ENCODE measurements around the gene ANKRD12.

Gene ANKRD12

DNA sequence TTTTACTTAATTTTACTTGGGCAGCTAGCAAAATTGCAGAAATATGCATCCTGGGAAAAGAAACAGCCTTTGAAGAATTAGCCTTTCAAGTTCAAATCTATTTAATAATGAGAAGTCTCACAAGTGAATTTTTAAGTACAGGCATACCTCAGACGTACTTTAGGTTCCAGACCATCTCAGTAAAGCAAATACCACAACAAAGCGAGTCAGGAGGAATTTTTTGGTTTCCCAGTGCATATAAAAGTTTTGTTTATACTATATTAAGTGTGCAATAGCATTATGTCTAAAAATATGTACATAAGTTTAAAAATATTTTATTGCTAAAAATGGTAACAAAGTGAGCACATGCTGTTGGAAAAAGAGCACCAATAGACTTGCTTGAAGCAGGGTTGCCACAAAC, 147.2 kb downstream of the ANKRD12 start:
- DNase-seq (ENCODE audit: low spot score in 2 of 2) = no peak
- H3K4me1 Mint-ChIP-seq = no peaks in the 10 kb centered on the region
- H3K36me3 Mint-ChIP-seq = peaks cover 51% of the 10 kb centered on the region
- no peak overlapping the region for H3K27ac Mint-ChIP-seq
- ATAC-seq = no peak
- H3K4me3 Mint-ChIP-seq = no peak overlapping the region
- H3K9me3 Mint-ChIP-seq = no peaks in the 10 kb centered on the region

DNA sequence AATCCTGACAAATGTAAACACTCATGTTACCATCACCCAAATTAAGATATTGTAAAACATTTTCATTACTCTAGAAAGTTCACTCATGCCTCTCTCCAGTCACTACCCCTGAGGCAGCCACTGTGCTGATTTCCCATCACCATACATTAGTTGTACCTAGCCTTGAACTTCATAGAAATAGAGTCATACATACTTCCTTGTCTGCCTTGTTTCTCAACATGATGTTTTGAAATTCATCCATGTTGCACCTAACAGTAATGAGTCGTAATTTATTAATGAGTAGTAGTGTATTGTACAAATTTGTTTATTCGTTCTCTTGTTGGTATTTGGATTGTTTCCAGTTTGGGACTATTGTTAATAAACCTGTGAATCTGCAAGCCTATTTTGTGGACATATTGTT, 149.0 kb downstream of the ANKRD12 start:
- no peak overlapping the region for H3K27ac Mint-ChIP-seq
- peaks cover 33% of the 10 kb centered on the region for H3K36me3 Mint-ChIP-seq
- no peak overlapping the region for H3K4me3 Mint-ChIP-seq
- no peak for ATAC-seq
- no peaks in the 10 kb centered on the region for H3K9me3 Mint-ChIP-seq
- H3K4me1 Mint-ChIP-seq = no peaks in the 10 kb centered on the region
- DNase-seq (ENCODE audit: low spot score in 2 of 2) = no peak

DNA sequence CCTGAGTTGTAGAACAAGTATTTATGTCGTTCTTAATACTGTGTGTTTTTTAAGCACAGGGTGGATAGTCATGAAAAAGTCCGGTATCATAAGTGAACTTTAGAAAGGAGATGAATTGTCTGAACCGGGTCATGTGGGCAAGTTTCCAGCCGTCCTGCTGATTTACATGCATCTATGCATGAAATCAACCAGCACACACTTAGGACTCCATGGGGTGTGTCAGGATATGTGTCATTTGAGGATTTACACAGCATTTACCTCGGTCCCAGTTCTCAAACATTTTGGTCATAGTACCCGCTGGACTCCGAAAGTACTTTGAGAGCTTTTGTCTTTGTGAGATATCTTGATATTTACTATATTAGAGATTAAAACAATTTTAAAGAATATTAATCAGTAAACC, 150.5 kb downstream of the ANKRD12 start:
- H3K4me3 Mint-ChIP-seq = no peak overlapping the region
- H3K27ac Mint-ChIP-seq = no peak overlapping the region
- ATAC-seq (no peak), DNase-seq (ENCODE audit: low spot score in 2 of 2) (no peak)
- H3K36me3 Mint-ChIP-seq = peaks cover 19% of the 10 kb centered on the region
- H3K9me3 Mint-ChIP-seq = peaks cover 2% of the 10 kb centered on the region
- no peaks in the 10 kb centered on the region for H3K4me1 Mint-ChIP-seq

DNA sequence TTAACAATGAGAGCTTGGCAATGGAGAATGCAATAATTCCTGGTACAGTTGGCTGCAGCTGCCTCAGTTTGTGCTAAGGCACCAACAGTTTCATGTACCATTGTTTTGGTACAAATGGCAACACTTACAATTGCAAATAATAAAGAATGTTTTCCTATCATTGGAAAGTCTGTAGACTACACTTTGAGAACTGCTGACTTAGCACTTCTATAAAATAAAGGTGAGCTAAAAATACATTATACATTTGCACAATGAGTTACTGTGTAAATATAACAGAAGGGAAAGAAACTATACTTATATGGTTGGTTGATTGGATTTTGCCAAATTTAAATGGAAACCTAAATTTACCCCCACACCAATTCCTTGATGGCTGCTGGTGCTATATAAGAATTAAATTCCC, 153.1 kb downstream of the ANKRD12 start:
- H3K27ac Mint-ChIP-seq = peak overlapping the region; percentile 39
- H3K9me3 Mint-ChIP-seq = peaks cover 2% of the 10 kb centered on the region
- no peaks in the 10 kb centered on the region for H3K4me1 Mint-ChIP-seq
- H3K4me3 Mint-ChIP-seq = no peak overlapping the region
- ATAC-seq (no peak), DNase-seq (ENCODE audit: low spot score in 2 of 2) (no peak)
- no peaks in the 10 kb centered on the region for H3K36me3 Mint-ChIP-seq

DNA sequence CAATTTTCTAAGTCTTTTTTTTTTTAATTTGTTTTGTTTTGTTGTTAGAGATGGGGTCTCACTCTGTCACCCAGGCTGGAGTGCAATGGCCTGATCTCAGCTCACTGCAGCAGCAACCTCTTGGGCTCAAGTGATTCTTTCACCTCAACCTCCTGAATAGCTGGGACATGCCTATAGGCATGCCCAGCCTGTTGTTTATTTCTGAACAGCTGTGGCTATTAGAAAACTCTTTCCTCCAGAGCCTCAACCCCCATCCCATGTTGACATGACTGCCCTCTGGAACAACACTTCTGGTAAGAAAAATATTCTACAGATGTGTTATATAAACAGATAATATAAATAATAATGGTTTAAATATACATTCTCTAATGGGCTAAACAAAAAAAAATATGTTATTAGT, 153.6 kb downstream of the ANKRD12 start:
- Mint-ChIP-seq H3K4me1 (no peaks in the 10 kb centered on the region), H3K9me3 (peaks cover 4% of the 10 kb centered on the region)

DNA sequence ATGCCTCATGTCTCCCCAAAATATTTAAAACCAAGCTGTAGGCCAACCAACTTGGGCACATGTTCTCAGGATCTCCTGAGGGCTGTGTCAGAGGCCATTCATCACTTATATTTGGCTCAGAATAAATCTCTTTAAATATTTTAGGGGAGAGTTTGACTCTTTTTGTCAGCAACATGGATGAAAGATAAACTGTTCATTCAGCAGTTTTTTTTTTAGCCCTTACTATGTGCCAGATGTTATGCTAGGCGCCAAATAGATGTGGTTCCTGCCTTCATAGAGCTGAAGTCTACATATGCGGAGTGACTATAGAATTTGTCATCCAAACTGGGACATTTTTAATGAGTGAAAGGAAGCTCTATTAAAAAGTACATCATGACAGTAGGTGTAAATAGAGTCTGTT, 155.5 kb downstream of the ANKRD12 start:
- Mint-ChIP-seq H3K4me3 (no peak overlapping the region), H3K4me1 (no peaks in the 10 kb centered on the region), H3K9me3 (peaks cover 4% of the 10 kb centered on the region), H3K36me3 (no peaks in the 10 kb centered on the region), H3K27ac (no peak overlapping the region)
- ATAC-seq (no peak), DNase-seq (ENCODE audit: low spot score in 2 of 2) (no peak)

More for the DNA sequence above, 153.6 kb downstream of the ANKRD12 start:
- ATAC-seq (no peak), DNase-seq (ENCODE audit: low spot score in 2 of 2) (no peak)
- Mint-ChIP-seq H3K4me3 (no peak overlapping the region), H3K36me3 (no peaks in the 10 kb centered on the region), H3K27ac (peak overlapping the region; percentile 39)

DNA sequence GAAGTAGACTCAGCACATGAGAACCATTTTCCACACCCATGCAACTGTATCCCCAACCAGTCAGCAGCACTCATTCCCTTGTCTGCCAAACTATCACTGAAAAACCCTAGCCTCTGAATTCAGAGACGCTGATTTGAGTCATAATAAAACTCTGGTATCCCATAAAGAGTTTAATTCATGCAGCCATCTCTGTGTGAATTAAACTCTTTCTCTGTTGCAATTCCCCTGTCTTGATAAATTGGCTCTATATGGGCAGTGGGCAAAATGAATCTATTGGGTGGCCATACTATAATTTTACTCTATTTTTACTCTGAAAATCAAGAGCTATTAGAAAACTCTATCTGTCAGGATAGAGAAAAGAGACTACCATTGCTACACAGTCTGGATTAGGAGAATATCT, 157.4 kb downstream of the ANKRD12 start:
- Mint-ChIP-seq H3K4me1 (no peaks in the 10 kb centered on the region), H3K36me3 (no peaks in the 10 kb centered on the region), H3K9me3 (peaks cover 4% of the 10 kb centered on the region), H3K4me3 (no peak overlapping the region), H3K27ac (no peak overlapping the region)
- ATAC-seq (no peak), DNase-seq (ENCODE audit: low spot score in 2 of 2) (no peak)

DNA sequence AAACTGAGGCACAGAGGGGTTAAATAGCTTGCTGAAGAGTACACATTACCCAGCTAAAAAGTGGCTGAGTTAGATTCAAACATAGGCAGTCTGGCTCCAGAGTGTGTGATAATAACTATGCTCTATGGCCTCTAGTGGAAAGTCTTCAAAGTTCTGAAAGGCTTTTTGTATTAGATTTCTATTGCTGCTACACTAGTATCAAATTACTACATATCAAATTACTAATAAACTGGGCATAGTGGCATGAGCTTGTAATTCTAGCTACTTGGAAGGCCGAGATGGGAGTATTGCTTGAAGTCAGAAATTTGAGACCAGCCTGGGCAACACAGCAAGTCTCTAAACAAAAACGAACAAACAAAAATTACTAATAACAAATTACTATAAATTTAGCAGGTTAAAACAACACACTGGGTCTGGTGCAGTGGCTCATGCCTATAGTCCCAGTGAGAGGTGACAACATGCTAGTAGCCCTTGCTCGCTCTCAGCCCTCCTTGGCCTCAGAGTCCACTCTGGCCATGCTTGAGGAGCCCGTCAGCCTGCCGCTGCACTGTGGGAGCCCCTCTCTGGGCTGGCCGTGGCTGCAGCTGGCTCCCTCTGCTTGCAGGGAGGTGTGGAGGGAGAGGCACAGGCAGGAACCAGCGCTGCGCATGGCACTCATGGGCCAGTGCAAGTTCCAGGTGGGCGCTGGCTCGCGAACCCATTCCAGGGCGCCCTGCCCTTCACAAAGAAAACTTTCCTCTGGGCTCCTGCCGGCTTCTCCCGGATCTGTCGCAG, 159.8 kb downstream of the ANKRD12 start:
- Mint-ChIP-seq H3K4me3 (no peak overlapping the region), H3K9me3 (peaks cover 4% of the 10 kb centered on the region), H3K4me1 (no peaks in the 10 kb centered on the region), H3K36me3 (no peaks in the 10 kb centered on the region), H3K27ac (no peak overlapping the region)
- no peak for DNase-seq (ENCODE audit: low spot score in 2 of 2)
- no peak for ATAC-seq

DNA sequence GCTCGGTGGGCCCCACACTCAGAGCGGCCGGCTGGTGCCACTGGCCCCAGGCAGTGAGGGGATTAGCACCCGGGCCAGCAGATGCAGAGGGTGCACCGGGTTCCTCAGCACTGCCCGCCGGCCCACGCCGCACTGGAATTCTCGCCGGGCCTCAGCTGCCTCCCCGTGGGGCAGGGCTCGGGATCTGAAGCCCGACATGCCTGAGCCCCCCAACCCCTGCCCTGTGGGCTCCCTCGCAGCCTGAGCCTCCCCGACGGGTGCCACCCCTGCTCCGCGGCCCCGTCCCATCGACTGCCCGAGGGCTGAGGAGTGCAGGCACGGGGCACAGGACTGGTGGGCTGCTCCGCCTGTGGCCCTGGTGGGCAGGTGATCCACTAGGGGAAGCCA, 160.4 kb downstream of the ANKRD12 start:
- DNase-seq (ENCODE audit: low spot score in 2 of 2) (no peak), ATAC-seq (no peak)
- Mint-ChIP-seq H3K4me1 (no peaks in the 10 kb centered on the region), H3K36me3 (no peaks in the 10 kb centered on the region), H3K4me3 (no peak overlapping the region), H3K9me3 (peaks cover 2% of the 10 kb centered on the region), H3K27ac (no peak overlapping the region)

DNA sequence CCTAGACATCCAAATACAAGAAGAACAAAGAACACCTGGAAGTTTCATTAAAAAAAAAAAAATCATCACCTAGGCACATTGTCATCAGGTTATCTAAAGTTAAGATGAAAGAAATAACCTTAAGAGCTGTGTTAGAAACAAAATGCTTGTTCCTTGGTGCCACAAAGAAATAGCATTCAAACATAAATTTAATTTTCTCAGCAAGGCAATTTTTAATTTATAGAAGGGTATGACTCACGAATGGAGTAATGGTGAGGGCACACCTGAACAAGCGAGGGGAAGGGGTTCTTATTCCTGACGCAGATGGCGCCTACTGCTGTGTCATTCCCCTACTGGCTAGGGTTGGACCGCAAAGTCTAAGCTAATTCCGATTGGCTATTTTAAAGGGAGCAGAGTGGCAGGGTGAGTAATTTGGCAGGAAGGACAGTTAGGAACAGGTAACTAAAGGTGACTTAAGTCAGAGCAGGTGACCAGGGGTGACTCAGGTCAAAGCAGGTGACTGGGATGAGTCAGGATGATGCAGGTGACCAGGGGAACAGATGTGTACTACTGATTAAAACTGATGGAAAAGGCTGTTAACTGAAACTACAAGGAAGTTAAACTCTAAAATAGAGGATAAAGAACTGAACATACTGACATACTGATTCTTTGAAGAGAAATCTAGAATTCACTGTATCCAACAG, 167.9 kb downstream of the ANKRD12 start:
- DNase-seq (ENCODE audit: low spot score in 2 of 2) = no peak
- peaks cover 29% of the 10 kb centered on the region for H3K9me3 Mint-ChIP-seq
- no peak for ATAC-seq

DNA sequence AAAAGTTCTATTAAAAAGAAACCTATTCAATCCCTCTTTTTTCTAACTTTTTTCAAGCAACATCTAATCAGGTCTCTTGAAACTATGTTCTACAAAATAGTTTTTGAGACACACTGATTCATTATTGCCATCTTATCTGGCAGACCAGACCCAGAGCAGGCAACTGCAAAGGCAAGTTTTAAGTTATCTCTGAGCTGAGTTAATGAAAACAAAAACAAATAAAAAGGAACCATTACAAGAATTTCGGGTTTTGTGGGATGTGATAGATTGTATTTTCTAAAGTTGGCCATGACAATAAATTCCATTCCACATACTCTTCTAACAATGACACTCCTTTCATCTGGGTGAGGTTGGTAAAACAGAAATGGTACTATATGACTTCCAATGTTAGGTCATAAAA, 182.8 kb downstream of the ANKRD12 start:
- H3K4me1 Mint-ChIP-seq = no peaks in the 10 kb centered on the region

More for the DNA sequence above, 167.9 kb downstream of the ANKRD12 start:
- Mint-ChIP-seq H3K36me3 (no peaks in the 10 kb centered on the region), H3K4me1 (no peaks in the 10 kb centered on the region), H3K27ac (no peak overlapping the region), H3K4me3 (no peak overlapping the region)

DNA sequence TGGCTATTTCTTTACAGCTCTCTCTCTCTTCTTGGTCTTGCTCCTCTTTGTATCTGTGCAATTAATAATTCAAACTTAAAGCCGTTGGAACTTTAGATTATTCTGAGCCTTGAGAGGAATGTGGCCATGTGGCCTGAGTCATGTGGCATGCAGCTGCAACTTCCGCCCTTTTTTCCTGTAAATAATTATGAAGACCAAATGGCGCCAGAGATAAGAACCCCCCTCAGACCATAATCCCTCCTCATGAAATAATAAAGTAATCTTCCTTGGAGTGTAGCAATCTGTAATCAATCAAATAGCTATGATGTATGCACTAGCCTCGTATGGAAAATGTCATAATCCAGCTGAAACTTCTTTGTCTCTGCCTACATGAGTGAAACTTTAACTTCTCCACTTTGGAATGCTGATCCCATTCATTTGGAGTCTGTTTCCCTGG, 184.5 kb downstream of the ANKRD12 start:
- H3K4me1 Mint-ChIP-seq = no peaks in the 10 kb centered on the region
- DNase-seq (ENCODE audit: low spot score in 2 of 2) (no peak), ATAC-seq (no peak)
- peaks cover 3% of the 10 kb centered on the region for H3K9me3 Mint-ChIP-seq
- H3K27ac Mint-ChIP-seq = no peak overlapping the region
- H3K36me3 Mint-ChIP-seq = no peaks in the 10 kb centered on the region
- no peak overlapping the region for H3K4me3 Mint-ChIP-seq

More for the DNA sequence above, 182.8 kb downstream of the ANKRD12 start:
- H3K36me3 Mint-ChIP-seq = no peaks in the 10 kb centered on the region
- ATAC-seq (no peak), DNase-seq (ENCODE audit: low spot score in 2 of 2) (no peak)
- peaks cover 3% of the 10 kb centered on the region for H3K9me3 Mint-ChIP-seq
- no peak overlapping the region for H3K4me3 Mint-ChIP-seq
- H3K27ac Mint-ChIP-seq = no peak overlapping the region

DNA sequence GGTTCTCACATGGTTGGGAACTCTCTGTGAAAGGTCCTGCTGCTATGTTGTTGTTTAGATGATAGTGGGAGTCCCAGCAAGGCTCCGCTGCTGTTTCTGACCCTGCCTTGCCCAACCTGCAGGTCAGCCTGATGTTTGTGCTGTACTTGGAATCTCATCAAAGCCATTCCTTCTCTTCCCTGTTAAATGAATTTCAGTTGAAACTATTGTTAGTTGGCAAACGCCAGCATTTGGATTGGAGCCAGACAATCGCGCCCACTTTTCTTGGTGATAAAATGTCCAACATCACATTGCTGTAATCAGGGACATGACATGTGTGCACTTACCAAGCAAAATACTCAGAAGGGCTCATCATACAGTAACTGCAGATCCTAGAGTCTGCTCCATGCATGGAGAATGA, 185.2 kb downstream of the ANKRD12 start:
- no peak overlapping the region for H3K4me3 Mint-ChIP-seq
- no peak overlapping the region for H3K27ac Mint-ChIP-seq
- no peak for ATAC-seq

DNA sequence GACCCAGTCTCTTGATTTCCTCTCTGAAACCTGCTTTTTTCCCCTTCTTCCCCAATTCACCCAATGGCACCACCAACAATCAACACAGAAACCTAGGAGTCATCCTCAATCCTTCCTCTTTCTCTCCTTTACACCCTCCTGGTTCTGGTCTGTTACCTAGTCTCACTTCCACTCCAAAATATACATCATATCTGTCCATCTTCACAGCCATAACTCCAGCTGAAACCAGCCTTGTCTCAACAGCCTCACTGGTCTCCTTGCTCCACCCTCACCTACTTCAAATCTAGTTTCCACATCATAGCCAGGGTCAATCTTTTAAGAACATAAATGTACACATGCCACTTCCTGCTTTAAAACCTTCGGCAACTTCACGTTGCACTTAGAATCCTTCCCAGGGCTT, 186.2 kb downstream of the ANKRD12 start:
- DNase-seq (ENCODE audit: low spot score in 2 of 2) (no peak), ATAC-seq (no peak)
- Mint-ChIP-seq H3K36me3 (no peaks in the 10 kb centered on the region), H3K27ac (no peak overlapping the region), H3K4me3 (no peak overlapping the region), H3K4me1 (no peaks in the 10 kb centered on the region), H3K9me3 (peaks cover 3% of the 10 kb centered on the region)

More for the DNA sequence above, 185.2 kb downstream of the ANKRD12 start:
- DNase-seq (ENCODE audit: low spot score in 2 of 2) = no peak
- H3K9me3 Mint-ChIP-seq = peaks cover 3% of the 10 kb centered on the region
- no peaks in the 10 kb centered on the region for H3K4me1 Mint-ChIP-seq
- H3K36me3 Mint-ChIP-seq = no peaks in the 10 kb centered on the region

DNA sequence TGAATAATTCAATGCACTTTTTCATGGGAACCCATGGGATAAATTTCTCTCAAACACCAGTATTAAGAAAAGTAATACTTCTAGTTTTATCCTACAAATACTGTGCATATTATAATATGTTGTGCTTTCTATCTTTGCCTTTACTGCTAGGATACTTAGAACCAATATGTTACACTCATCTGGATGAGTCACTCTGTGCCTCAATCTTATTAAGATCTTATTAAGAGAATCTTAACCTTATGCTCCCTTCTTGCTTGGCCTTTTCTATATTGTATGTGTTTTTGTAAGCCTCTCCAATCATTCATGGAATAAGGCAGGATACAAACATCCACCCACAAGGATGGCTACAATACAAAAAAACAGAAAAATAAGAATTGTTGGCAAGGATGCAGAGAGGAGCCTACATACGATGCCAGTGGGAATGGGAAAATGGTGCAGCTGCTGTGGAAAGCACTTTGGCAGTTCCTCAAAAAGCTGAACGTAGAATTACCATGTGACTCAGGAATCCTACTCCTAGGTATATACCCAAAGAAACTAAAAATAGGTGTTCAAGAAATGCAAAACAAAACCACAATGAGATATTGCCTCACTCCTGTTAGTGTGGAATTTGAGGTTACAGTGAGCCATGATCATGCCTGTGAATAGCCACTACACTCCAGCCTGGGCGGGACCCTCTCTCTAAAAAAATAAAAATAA, 187.3 kb downstream of the ANKRD12 start:
- Mint-ChIP-seq H3K4me3 (no peak overlapping the region), H3K27ac (no peak overlapping the region), H3K4me1 (no peaks in the 10 kb centered on the region), H3K36me3 (no peaks in the 10 kb centered on the region), H3K9me3 (peaks cover 3% of the 10 kb centered on the region)
- DNase-seq (ENCODE audit: low spot score in 2 of 2) = no peak
- ATAC-seq = no peak

DNA sequence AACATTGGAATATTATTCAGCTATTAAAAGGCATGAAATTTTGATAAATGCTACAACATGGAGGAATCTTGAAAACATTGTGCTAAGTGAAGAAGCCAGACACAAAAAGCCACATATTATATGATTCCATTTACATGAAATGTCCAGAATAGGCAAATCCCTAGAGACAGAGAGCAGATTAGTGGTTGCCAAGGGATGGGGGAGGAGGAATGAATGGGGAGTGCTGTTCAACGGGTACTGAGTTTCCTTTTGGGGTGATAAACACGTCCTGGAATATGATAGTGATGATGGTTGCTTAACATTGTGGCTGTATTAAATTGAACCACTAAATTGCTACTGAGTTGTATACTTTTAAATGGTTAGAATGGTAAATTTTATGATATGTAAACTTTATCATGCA, 189.1 kb downstream of the ANKRD12 start:
- Mint-ChIP-seq H3K36me3 (no peaks in the 10 kb centered on the region), H3K4me3 (no peak overlapping the region), H3K27ac (no peak overlapping the region), H3K9me3 (no peaks in the 10 kb centered on the region), H3K4me1 (no peaks in the 10 kb centered on the region)
- no peak for ATAC-seq
- no peak for DNase-seq (ENCODE audit: low spot score in 2 of 2)

Data from stimulated activated effector memory CD8-positive, alpha-beta T cell treated with anti-CD3 and anti-CD28 coated beads, Interleukin-12 subunit alpha, Interleukin-12 subunit beta, amount 100 ng/mL, for 72 hours (primary cell).